IPS-NIHi7 (cell line): ENCODE data around the gene FGGY.
A peak's percentile ranks its signal among the peaks of the same experiment; 100 is the strongest.
"Not testable (repeated sequence)": the region's sequence is repeated elsewhere in the genome, so short reads cannot be mapped to it uniquely, and the experiment has no call there.

Experiments used
- DNase-seq: peaks from one replicate; pipeline ENCODE4 v3.0.0; 2012; ENCODE audit warnings: mixed read lengths; ENCODE audit errors: extremely low spot score

FGGY gene

DNA sequence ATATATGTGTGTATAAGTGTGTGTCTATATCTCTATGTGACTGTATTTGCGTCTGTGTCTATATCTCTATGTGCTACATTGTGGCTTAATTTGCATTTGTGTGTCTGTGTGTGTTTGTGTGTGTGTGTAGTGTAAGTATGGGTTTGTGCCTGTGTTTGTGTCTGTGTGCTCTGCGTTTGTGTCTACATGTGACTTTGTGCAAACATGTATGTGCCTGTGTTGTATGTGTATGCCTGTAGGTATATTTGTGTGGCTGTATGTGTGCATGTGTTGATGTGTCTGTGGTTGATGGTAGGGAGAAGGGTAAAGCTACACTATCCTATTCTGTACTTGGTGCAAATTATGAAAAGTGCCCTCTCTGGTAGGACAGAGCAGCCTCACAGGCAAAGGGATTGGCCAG is 7.3 kb upstream of the FGGY start:
- DNase-seq: no peak

GRCh38 chr1:59290193-59290949 is 6.5 kb upstream of the FGGY start:
- DNase-seq: peak; percentile 66

DNA sequence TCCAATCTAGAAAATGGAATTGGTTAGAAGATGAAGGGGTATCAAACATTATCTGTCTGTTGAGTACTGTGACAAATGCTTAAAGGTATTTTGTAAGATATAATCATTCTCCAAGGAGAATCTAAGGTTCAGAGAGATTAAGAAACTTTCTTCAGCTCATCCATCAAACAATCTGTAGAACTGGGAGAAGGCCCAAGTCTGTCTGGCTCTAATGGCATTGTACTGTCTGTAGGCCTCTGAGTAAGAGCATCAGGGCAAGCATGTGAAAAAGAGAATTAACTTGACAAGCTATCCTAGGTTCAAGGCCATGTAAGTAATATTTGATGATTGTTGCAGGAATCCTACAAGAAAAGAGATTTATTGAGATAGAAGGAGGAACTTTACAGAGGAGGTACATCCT is 5.3 kb upstream of the FGGY start:
- DNase-seq: no peak

GRCh38 chr1:59292562-59292961 is 4.3 kb upstream of the FGGY start:
- no peak for DNase-seq

DNA sequence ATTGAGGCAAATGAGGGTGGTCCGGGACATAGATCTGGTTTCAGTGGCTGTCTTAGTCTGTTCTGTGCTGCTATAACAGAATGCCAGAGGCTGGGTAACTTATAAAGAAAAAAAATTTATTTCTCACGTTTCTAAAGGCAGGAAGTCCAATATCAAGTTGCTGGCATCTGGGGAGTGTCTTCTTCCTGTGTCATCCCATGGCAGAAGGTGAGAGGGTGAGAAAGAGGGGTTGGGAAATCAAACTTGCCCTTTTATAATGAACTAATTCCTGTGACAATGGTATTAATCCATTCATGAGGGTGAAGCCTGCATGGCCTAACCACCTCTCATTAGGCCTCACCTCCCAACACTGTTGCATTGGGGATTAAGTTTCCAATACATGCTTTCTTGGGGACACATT is 3.7 kb upstream of the FGGY start:
- DNase-seq: no peak

DNA sequence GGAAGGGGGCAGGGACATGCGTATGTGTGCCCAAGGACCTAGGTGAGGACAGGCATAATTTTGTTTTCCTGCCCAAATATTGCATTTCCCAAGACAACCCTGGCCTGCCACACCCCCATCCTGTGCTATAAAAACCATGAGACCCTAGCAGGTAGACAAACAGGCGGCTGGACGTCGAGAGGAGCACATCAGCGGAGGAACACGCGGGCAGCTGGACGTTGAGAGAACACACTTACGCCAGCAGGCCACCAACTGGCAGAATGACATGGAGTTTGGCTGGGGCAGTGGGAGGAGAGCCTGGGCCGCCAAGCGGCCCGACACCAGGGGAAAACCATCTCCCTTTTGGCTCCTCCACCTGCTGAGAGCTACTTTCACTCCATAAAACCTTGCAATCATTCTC is 3.0 kb upstream of the FGGY start:
- no peak for DNase-seq

GRCh38 chr1:59294423-59294822 is 2.5 kb upstream of the FGGY start:
- no peak for DNase-seq

- DNase-seq: no peak
Observed at GRCh38 chr1:59295618-59296017, 1.3 kb upstream of the FGGY start.

GRCh38 chr1:59298026-59298583 is 1.2 kb downstream of the FGGY start:
- DNase-seq: no peak

DNA sequence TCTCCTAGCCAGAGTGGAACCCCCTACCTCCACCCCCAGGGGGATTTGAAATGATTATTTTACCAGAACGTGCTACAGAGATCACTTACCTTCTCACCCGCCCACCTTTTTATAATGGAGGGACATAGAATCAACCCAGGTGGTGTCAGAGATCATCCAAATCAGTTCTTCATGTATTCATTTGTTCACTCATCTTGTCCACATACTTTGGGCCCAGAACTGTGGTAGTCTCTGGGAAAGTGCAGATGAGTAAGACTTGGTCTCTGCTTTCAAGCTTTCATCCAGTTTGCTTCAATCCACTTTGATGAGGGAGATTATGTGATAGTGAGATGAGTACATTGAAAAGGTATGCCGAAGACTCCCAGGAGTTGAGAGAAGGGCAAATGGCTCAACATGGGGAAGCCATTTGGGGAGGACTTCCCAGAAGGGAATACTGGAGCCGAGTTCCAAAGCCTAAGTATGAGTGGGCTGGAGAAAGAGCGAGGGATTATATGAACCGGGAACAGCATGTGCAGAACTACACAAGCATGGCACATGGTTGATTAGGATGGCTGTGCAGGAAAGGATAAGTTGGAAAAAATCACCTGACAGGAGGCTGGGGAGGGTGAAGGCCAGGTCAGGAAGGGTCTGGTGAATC is 1.9 kb downstream of the FGGY start:
- no peak for DNase-seq

- not testable (repeated sequence) for DNase-seq
Observed at GRCh38 chr1:59299670-59300069, 2.8 kb downstream of the FGGY start.

- no peak for DNase-seq
Observed at GRCh38 chr1:59302297-59302696, 5.4 kb downstream of the FGGY start.

GRCh38 chr1:59302871-59303270 is 6.0 kb downstream of the FGGY start:
- no peak for DNase-seq

- DNase-seq: no peak
Observed at GRCh38 chr1:59305188-59305587, 8.3 kb downstream of the FGGY start.

DNA sequence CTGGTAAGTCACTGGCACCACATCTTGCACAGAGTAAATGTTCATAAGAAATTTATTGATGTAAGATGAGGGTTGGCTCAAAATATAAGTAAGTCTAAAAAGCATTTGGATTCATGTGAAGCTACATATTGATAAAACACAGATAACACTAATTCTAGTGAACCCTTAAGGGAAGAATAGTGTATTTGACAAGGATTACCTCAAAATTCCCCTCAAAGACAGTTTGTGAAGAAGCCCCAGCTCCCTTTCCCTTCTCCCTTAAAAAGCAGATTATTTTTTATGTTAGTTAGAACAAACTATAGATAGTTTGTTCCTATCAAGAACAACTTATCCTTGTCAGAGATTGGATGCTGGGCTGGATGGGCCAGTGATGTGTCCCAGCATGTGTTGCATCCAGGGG is 10.7 kb downstream of the FGGY start:
- no peak for DNase-seq

- no peak for DNase-seq
Observed at GRCh38 chr1:59308839-59309238, 11.9 kb downstream of the FGGY start.

- DNase-seq: no peak
Observed at GRCh38 chr1:59309392-59309791, 12.5 kb downstream of the FGGY start.

DNA sequence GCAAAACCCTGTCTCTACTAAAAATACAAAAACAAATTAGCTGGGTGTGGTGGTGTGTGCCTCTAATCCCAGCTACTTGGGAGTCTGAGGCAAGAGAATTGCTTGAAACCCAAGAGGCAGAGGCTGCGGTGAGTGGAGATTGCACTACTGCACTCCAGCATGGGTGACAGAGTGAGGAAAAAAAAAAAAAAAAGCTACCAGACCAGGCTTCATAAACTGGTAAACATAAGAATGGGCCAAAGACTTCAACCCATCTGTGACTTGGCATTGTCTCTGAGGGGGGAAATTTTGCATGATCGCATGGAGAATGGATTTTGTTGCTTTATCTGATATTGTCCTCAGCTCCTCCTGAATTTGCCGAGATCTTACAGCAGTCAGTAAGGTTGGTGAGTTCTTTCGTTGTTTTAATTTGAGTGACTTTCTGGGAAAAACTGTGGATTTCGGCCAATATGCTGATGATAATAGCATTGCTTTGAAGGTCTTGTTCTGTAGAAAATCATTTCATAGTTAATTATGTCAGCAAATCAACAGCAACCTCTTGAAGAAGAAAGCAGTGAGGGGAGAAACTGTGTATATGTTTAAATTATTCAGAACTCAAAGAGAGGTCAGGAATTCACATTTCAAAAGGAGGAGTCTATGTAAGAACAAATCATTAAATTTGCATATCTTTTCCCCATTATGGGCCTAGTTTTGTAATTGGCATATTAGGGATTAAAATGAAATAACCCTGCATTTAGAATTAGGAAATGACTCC is 13.1 kb downstream of the FGGY start:
- DNase-seq: no peak

GRCh38 chr1:59310549-59311250 is 13.8 kb downstream of the FGGY start:
- no peak for DNase-seq

DNA sequence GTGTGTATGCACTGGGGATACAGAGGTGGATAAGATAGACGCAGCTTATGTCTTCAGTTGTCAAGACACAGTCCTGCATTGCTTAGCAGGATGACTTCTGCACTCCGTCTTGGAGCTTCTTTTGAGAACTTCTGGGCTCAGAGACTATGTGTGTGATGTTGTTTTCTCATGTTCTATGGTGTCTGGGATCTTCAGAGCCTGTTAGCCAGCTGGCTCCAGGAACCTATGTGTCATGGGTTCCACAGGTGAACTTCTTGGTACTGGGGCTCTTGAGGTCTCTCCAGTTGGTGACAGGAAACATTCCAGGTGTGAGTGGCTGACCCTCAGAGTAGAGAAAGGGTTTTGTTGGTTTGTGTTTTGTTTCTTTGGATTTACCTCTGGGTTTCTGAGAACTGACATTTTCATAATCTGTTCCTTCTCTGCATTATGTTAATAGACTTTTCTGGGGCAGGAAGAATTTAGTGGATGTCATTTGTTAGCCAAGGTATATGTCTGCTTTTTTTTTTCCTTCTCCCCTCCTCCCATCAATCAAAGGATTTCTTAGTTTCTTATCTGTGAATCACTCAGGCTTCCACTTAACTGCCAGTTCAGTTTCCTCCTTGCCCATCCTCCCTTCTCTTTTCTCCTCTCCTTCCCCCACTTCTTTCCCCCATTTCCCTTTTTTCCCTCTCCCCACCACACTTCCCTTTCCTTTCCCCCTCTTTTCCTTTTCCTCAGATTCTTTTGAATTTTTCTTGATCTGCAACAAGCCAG is 18.1 kb downstream of the FGGY start:
- DNase-seq: no peak
